Lower leg skin (tissue), 3 donors: ENCODE measurements around the gene HCLS1.

ENCODE experiments used
- POLR2A ChIP-seq, 2 donors: fragments of 450-650 bp; IDR thresholded peaks; one replicate each; pipeline ENCODE4 v1.6.1; 2016 to 2017; ENCODE audit warnings: antibody characterized with exemption in 2 of 2, mild to moderate bottlenecking in 1 of 2, moderate library complexity in 1 of 2
- TF ChIP-seq, protein P1 (sequence below), 3 donors: fragments of 450-650 bp; IDR thresholded peaks; one replicate each; pipeline ENCODE4 v1.5.1; 2016; ENCODE audit warnings: antibody characterized with exemption in 3 of 3, mild to moderate bottlenecking in 3 of 3, moderate library complexity in 2 of 3

DNA sequence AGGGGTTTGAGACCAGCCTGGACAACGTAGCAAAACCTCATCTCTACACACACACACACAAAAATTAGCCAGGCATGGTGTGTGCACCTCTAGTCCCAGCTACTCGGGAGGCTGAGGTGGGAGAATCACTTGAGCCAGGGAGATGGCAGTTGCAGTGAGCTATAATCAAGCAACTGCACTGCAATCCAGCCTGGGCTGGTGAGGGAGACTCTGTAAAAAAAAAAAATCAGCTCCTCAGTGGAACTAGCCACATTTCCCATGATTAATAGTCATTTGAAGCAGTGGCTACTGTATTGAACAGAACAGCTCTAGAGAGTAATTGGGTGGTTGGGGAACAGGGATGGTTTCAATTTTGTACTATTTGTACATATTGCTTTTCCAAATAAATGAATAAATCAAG is 79.0 kb downstream of the HCLS1 start:
- TF ChIP-seq, protein P1, sequence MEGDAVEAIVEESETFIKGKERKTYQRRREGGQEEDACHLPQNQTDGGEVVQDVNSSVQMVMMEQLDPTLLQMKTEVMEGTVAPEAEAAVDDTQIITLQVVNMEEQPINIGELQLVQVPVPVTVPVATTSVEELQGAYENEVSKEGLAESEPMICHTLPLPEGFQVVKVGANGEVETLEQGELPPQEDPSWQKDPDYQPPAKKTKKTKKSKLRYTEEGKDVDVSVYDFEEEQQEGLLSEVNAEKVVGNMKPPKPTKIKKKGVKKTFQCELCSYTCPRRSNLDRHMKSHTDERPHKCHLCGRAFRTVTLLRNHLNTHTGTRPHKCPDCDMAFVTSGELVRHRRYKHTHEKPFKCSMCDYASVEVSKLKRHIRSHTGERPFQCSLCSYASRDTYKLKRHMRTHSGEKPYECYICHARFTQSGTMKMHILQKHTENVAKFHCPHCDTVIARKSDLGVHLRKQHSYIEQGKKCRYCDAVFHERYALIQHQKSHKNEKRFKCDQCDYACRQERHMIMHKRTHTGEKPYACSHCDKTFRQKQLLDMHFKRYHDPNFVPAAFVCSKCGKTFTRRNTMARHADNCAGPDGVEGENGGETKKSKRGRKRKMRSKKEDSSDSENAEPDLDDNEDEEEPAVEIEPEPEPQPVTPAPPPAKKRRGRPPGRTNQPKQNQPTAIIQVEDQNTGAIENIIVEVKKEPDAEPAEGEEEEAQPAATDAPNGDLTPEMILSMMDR (IDR thresholded peaks at IDR 0.05): no peak
- TF ChIP-seq POLR2A (IDR thresholded peaks at IDR 0.05): no peak
